AG20443 (cell line): ENCODE results near the gene MYO15B.
A peak's percentile ranks its signal among the peaks of the same experiment; 100 is the strongest.

Experiments
- DNase-seq: peaks from one replicate; pipeline ENCODE4 v3.0.0; 2012; ENCODE audit warnings: low spot score, mixed read lengths

The MYO15B gene

DNA sequence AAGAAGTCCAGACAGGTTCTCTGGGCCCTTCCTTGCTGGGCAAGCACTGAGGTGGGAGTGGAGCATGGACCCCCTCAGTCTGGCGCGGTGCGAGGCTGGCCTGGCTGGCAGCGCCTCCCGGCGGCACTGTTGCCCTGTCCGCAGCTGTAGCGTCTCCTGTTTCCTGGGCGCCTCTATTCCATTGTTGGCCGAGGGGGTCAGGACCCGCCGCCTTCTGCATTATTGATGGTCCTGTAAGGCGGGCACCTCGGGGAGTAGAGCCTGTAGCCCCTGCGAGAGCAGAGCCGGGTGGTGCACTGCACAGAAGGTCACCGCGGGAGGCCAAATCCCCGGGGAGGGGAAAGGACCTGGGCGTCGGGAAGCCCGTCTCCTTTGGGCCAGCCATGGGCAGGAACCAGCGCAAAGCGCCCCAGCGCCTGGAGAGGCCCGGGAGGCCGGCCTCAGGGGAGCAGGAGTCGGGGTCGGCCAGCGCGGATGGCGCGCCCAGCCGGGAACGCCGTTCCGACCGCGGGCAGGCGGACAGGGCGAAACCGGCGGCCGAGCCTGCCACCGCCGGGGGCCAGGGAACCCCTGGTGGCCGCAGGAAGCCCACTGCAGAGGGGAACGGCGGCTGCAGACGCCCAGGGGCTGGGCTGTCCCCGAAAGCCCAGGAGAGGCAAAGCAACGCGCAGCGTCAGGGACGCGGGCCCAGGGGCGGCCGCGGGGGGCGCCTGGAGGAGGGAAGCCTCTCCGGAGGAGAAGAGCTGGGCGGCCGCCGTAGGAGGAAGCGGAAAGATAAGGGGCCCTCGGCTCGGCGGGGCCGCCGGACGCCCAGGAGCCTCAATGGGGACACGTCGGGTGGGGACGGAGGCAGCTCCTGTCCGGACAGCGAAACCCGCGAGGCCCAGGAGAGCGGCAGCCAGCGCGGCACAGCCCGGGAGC lies at the start of gene MYO15B:
MYO15B (plus strand) TSS at position 126 of the 921 bp plus-strand sequence; CDS start at position 384, 258 bp downstream.
- no peak for DNase-seq

GRCh38 chr17:75539967-75540729 lies 47.5 kb upstream of the MYO15B start:
- DNase-seq = no peak

- DNase-seq = no peak
These were observed 46.6 kb upstream of the MYO15B start for GRCh38 chr17:75540923-75541503.

DNA sequence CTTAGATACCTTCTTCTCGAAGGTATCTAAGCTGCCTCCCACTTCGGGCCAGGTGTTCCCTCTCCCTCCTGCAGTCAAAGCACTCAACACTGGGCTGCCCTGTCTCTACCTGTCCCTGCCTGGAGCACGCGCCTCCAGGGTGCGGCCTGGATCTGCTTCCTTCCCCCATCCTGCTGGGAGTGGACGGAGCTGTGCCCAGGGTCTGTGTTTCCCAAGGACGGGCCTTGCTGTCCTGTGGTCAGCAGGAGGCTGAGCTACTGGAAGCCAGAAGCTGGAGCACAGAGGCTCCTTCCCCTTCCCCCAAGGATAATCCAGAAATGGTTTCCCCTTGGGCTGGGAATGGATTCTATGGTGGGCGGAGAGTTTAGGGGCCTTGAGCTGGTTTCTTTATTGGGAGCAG lies 45.4 kb upstream of the MYO15B start:
- no peak for DNase-seq

GRCh38 chr17:75542728-75543336 lies 44.8 kb upstream of the MYO15B start:
- DNase-seq = no peak

GRCh38 chr17:75544250-75544649 lies 43.4 kb upstream of the MYO15B start:
- no peak for DNase-seq

DNA sequence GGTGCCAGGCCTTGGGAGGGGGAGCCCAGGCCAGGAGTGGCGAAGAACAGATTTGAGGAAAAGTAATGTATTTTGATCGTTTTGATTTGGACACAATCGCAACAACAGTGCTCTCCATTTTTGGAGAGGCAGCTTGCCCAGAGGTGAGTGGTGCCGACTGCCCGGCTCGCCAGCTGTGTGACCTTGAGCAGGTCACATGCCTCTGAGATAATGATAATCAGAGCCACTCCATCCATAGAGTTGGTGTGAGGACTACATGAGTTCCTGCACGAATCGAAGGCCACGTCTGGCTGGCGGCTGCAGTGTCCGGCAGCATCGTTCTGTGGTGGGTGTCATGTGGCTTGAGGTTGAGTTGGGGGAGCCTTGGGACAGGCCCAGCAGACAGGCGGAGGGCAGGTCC lies 41.4 kb upstream of the MYO15B start:
- DNase-seq = no peak

- DNase-seq = no peak
These were observed 40.5 kb upstream of the MYO15B start for GRCh38 chr17:75547091-75547490.

DNA sequence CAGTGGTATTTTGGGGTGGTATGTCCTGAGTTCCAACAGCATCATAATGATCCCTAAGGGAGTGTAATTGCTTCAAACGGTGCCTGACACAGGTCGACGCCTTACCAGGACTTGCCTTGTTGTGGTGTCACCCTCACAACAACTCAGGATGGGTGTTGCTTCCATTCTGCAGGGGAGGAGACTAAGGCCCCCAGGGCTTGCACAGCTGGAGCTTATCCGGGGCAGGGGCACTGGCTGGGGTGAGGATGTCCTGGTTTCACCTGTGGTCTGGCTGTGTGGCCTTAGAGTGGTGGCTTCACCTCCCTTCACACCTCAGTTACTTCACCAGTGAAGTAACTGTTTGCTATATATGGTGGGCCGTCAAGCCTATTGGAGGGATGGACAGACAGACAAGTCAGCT lies 38.8 kb upstream of the MYO15B start:
- no peak for DNase-seq

- DNase-seq = no peak
These were observed 38.1 kb upstream of the MYO15B start for GRCh38 chr17:75549246-75550138.

DNA sequence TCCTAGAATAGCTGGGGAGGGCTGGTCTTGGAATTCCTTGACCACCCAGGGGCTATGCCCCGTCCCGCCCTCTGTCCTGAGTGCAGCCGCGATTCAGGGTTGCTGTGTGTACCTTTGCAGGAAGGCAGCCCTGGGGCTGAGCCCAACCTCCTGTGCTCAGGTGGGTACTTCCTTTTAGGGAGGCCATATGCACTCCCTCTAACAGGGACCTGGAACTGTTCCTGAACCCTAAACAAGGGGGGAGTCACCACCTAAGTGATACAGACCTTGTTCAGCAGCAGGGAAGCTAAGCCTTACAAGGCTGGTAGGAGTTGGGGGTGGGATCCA lies 37.5 kb upstream of the MYO15B start:
- DNase-seq = no peak

- no peak for DNase-seq
These were observed 36.3 kb upstream of the MYO15B start for GRCh38 chr17:75551266-75551665.

DNA sequence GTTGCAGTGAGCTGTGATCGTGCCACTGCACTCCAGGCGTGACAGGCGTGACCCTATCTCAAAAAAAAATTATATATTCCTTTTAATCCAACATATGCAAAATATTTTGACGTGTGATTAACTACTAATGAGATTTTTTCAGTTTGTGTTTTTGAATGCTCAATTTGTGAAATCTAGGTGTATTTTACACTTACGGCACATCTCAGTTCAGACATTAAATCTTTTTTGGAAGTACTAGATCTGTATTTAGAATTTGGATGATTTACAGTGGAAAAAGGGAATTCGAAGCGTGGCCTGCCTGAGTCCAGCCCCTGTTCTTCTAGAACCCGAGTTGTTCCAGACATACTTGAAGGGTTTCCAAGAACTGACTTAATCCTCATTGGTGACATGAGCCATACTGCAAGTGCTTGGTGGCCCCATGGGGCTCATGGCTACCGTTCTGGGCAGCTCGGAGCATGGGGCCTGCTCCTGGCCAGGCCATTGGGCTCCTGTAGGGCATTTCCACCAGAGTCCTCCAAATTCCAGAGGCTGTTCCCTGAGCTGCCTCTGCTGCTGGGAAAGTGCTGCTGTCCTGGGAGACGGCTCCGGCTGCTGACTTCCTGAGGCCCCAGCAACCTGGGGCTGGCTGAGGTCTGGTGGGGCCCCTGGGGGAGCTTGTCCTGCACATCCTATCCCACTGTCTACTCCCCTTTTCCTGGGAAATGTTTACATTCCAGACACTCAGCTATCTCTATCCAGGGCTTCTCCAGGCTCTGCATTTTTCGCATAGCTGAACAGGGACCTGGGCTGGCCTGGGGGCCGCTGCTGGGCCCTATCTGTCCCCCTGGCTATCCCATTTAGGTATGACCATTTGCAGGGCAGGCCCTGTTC lies 34.9 kb upstream of the MYO15B start:
- peak; percentile 46 for DNase-seq

- no peak for DNase-seq
These were observed 34.1 kb upstream of the MYO15B start for GRCh38 chr17:75553295-75554110.

DNA sequence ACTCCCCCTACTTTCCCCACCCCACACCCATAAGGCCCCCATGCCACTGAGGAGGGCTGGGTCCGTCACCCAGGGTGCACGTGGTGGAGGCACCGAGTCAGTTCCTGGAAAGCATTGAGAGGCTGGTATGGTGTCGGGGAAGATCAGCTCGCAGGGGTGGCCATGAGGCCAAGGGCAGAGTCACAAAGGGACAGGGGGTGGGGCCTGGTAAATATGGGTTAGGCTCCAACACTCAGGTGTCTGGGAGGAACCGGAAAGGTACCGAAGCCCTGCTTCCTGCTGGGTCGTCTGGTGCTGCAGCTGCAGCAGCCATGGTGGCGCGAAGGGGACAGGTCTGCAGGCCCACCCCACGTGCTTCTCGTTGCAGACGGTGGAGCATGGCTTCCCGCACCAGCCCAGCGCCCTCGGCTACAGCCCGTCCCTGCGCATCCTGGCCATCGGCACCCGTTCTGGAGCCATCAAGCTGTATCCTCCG lies 31.9 kb upstream of the MYO15B start:
- no peak for DNase-seq

DNA sequence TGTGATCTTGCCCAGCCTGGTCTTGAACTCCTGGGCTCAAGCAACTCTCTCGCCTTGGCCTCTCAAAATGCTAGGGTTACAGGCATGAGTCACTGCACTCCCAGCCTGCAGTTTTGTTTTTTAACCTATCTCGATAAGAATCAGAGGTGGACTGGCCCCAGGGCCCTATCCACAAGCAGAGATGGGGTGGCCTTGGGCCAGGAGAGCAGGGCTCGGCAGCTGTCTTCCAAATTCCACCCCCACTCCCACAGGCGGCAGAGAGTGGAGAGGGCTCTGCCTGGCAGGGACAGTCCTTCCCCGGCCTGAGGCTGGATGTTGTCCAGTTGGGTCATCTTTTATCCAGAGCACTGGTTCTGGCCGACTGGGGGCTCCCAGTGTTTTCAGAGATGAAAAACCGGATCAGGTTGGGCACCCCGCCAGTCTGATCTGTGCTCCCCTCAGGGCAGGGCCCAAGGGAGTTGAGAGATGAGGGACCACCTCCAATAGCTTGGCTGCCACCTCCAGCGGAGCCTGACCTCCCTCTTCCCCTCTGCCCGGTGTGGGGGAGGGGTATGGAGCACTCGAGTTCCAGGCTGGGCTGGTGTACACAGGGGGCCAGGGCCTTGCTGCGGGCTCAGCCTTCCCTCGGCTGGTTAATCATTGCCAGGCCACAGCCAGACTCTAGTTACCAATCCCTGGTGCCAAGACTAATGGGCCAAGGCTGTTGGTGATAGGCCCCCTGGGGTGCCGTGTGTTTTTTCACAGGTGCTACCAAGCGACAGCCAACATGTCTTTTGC lies 30.3 kb upstream of the MYO15B start:
- DNase-seq = peak; percentile 49

DNA sequence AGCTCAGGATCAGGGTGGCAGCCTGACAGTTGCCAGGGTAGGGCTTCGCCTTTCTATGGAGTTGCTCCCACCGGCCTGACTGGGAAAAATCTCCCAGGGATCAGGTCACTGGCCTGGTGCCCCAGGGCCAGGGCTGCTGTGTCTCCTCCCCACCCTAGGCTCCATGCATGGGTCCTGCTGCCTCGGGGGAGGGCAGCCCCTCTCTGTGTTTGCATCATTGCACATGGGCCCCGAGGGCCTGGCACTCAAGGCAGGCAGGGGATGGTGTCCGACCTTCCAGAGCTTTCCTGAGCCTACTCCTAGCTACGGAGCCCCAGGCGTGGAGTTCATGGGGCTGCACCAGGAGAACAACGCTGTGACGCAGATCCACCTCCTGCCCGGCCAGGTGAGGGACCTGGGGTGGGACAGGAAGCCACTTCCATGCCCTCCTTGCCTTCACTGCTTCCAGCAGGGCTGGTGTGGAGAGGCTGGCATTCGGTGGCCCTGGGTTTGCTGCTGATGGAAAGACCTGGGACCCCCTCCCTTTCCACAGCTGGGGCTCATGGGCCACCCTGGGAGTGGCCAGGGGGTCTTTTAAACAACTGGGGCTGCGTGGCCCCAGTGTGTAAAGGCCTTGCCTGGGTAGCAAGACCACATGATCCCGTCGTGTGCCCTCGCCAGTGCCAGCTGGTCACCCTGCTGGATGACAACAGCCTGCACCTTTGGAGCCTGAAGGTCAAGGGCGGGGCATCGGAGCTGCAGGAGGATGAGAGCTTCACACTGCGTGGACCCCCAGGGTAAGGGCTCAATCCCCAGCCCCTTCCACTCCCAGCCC lies 29.5 kb upstream of the MYO15B start:
- no peak for DNase-seq
